Fibroblast of skin of abdomen (primary cell): ENCODE measurements around the gene SLC44A5.
"Not testable (repeated sequence)": the region's sequence is repeated elsewhere in the genome, so short reads cannot be mapped to it uniquely, and the experiment has no call there.

Experiments
- DNase-seq: peaks from one replicate; pipeline ENCODE4 v3.0.0-alpha.2; 2013

SLC44A5 gene

GRCh38 chr1:75264112-75264511 lies 346.8 kb downstream of the SLC44A5 start:
- no peak for DNase-seq

DNA sequence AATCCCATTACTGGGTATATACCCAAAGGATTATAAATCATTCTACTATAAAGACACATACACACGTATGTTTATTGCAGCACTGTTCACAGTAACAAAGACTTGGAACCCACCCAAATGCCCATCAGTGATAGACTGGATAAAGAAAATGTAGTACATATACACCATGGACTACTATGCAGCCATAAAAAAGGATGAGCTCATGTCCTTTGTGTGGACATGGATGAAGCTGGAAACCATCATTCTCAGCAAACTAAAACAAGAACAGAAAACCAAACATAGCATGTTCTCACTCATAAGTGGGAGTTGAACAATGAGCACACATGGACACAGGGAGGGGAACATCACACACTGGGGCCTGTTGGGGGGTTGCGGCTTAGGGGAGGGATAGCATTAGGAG lies 347.3 kb downstream of the SLC44A5 start:
- not testable (repeated sequence) for DNase-seq

- not testable (repeated sequence) for DNase-seq
Measured at GRCh38 chr1:75261946-75262345, 349.0 kb downstream of the SLC44A5 start.

GRCh38 chr1:75258351-75258750 lies 352.6 kb downstream of the SLC44A5 start:
- no peak for DNase-seq

- DNase-seq, result no peak
Measured at GRCh38 chr1:75257424-75257823, 353.5 kb downstream of the SLC44A5 start.

- DNase-seq, result not testable (repeated sequence)
Measured at GRCh38 chr1:75250114-75250513, 360.8 kb downstream of the SLC44A5 start.

DNA sequence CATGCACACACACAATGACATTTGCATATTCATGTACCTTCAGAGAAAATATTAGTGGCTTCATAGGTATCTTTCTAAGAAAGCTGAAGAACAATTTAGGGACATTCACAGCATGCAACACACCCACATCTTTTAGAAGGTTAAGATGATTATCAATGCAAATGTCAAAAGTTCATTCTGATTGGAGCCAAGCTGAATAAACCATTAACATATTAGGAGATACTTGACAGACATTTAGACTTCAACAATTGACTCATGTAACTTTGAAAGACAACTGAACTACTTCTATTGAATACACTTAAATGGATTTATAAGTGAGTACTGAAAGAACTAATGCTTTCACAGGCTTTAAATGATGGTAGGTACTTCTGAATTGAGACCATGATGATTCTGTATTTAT lies 365.7 kb downstream of the SLC44A5 start:
- DNase-seq, result no peak

- no peak for DNase-seq
Measured at GRCh38 chr1:75243124-75243523, 367.8 kb downstream of the SLC44A5 start.

DNA sequence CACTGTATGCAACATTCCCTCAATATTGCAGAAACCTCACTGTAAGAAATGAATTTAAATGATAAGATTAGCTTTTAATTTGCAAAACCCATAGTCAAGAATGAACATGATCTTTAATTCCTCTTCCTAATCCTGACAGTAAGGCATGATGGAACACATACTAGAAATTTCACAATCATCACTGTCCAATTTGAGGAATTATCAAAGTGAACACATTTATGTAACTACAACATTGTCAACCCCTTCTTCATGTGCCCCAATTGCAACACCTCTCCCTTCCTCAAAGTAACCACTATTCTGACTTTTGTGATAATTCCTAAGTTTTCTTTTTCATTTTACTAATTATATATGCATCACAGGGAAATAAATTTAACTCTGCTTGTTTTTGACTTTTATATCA lies 373.6 kb downstream of the SLC44A5 start:
- DNase-seq, result no peak

DNA sequence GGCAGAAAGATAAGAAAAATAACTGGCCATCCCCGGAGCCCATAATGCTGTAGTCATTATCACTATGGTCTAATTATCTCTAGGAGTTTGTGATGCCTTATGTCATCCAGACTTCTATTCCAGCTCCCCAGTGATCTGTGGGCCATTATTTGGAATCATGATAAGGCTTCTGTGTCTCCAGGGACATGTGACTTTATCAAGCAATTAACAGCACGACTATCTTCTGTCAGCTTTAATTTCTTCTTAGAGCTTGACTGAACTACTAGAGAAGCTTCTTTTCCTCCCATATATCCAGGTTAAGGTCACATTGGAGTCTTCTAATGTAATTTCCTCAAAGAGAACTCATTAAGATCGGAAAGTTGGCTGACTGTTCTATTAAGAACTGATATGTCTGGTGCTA lies 376.4 kb downstream of the SLC44A5 start:
- no peak for DNase-seq

GRCh38 chr1:75233302-75233929 lies 377.5 kb downstream of the SLC44A5 start:
- peak; percentile 9 for DNase-seq

GRCh38 chr1:75220072-75220471 lies 390.8 kb downstream of the SLC44A5 start:
- no peak for DNase-seq

DNA sequence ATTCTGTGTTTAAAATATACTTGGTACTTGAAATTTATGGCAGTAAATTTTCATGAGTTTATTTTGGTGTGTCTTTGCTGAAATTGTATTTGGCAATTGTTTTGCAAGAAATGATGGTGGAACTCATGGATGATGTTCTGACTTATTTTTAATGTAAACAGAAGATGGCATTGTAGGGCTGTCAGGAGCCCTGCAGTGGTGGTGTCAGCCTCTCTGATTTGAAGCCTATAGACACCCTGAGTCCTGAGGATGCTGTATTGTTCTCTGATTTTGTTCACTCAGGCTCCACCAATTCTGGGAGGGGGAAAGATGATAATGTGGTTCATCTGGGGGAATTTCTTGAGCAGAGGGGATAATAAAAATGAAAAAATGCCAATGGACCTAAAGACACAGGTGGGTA lies 396.9 kb downstream of the SLC44A5 start:
- no peak for DNase-seq

DNA sequence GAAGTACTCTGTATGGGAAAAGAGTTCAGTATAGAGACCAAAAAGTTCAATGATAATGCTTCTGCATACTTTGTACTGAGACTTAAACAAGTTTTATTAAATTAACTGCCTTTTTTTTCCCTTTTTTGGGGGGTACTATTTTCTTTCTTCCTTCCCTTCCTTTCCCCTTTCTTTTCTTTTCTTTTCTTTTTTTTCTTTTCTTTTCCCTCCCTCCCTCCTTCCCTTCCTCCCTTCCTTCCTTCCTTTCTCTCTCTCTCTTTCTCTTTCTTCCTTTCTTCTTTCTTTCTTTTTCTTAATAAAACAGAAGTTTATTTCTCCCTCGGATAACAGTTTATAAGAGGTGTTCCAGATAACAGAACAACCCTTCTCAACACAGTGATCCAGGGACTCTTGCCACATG lies 399.3 kb downstream of the SLC44A5 start:
- no peak for DNase-seq

GRCh38 chr1:75208862-75209261 lies 402.1 kb downstream of the SLC44A5 start:
- DNase-seq, result no peak

GRCh38 chr1:75203415-75204277 lies 407.3 kb downstream of the SLC44A5 start:
- DNase-seq, result peak; percentile 41

DNA sequence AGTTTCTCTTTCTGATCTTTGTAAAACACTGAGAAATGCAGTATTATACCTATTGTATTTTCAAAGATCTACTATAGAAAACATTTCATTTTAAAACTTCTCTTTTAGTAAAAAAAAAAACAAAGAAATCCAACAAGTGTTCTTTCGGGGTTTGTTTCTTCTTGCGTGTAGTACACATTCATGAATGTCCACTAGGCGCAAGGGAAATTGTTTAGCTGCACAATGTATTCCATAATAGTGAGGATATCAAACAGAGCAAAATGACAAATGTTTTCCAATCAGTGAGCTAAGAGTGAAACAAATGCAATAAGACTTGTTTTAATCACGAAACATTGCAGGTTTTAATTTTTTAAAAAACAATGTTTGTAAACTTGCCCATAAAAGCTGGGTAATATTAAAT lies 408.2 kb downstream of the SLC44A5 start:
- DNase-seq, result no peak

- DNase-seq, result no peak
Measured at GRCh38 chr1:75198761-75199160, 412.2 kb downstream of the SLC44A5 start.

- no peak for DNase-seq
Measured at GRCh38 chr1:75198163-75198562, 412.8 kb downstream of the SLC44A5 start.

GRCh38 chr1:75188892-75189291 lies 422.0 kb downstream of the SLC44A5 start:
- DNase-seq, result no peak

GRCh38 chr1:75181214-75181955 lies 429.5 kb downstream of the SLC44A5 start:
- DNase-seq, result not testable (repeated sequence)

DNA sequence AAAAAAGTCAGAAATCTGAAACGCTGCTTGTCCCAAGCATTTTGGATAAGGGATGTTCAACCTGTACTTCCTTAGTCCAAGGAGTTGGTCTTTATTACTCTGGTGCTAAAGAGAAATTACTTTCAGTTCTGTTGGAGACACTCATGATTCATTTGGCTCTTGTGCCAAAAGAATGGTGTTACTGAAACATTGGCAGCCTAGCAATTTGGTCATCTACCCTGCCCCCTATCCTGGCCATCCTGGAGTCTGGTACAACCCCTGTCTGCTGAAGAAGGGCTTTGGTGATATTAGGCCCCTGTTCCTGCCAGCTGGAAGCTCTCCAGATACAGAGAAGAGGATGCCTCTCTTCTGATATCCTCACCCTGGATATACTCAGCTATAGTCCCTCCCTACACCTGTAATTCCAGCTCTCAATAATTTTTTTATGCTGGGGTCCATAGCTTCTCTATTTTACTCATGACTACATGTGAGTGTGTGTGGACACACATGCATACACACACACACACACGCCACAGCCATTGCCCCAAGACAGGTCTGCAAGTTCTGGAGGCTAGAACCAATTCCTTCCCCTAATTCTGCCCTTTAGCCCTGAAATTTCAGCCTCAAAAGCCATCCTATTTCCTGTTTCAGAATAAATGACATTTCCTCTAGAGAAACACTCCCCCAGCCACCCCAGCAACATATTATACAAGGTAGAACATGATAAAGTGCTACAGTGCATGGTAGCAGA lies 436.7 kb downstream of the SLC44A5 start:
- no peak for DNase-seq

- peak; percentile 1 for DNase-seq
Measured at GRCh38 chr1:75172556-75172955, 438.4 kb downstream of the SLC44A5 start.
